Eye (tissue), 1 donor: ENCODE measurements around the gene HHIPL1.

ENCODE experiments used
- DNase-seq: peaks from one replicate; pipeline ENCODE4 v3.0.0-alpha.2; 2015

HHIPL1 gene

GRCh38 chr14:99718031-99718810 is 73.3 kb downstream of the HHIPL1 start:
- DNase-seq, result peak; percentile 72

GRCh38 chr14:99718811-99719192 is 73.9 kb downstream of the HHIPL1 start:
- no peak for DNase-seq

- DNase-seq, result no peak
Measured at GRCh38 chr14:99720941-99721791, 76.2 kb downstream of the HHIPL1 start.

GRCh38 chr14:99721792-99722516 is 77.0 kb downstream of the HHIPL1 start:
- DNase-seq, result no peak

GRCh38 chr14:99722741-99723140 is 77.8 kb downstream of the HHIPL1 start:
- no peak for DNase-seq

- DNase-seq, result no peak
Measured at GRCh38 chr14:99724196-99724891, 79.4 kb downstream of the HHIPL1 start.

- DNase-seq, result no peak
Measured at GRCh38 chr14:99724939-99725773, 80.2 kb downstream of the HHIPL1 start.

- no peak for DNase-seq
Measured at GRCh38 chr14:99725774-99726537, 81.0 kb downstream of the HHIPL1 start.

DNA sequence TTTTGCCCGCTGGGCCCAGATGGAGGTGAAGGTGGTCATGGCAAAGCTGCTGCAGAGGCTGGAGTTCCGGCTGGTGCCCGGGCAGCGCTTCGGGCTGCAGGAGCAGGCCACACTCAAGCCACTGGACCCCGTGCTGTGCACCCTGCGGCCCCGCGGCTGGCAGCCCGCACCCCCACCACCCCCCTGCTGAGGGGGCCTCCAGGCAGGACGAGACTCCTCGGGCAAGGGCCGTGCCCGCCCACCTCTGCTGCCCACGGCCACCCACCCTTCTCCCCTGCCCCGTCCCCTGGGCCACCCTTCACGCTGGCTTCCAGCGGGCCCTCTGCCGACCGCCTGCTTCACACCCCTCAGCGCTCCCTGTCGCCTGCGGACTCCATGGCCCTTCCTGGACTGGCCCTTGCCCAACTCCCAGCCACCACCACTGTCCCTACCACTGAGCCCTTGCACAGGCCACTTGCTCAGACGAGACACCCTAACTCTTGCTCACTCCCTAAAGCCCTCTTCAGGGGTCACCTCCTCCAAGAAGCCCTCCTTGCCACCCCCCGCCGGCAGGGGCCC is 81.7 kb downstream of the HHIPL1 start:
- no peak for DNase-seq

DNA sequence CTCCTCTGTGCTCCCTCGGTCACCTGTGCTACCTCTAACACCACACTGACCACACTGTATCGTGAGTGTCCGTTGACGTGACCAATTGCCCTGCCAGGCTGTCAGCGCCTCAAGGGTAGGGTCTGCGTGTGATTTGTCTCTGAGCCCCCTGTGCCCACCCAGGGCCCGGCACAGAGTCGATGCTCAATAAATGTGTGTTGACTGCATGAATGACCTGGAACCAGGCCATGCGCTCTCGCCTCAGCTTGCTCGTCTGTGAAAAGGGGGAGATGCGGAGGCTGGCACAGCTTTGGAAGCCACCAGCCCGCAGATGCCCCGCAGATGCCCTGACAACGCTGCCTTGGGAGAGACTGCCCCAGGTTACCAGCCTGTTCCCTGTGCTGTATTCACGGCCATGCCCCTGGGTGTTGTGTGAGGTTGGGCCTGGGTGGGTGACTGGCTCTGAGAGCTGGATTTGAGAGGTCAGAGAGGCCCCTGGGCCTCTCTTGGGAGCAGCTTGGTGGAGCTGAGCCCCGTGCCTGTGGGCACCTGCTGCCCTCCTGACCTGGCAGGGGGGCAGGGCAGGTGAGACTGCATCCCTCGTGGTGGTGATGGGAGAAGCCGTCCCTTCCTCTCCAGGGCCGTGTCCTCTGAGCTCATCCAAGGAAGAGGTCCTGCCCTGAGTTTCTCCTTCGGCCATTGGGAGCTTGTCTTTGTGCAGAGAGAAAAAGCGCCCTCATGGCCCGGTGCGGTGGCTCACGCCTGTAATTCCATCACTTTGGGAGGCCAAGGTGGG is 82.4 kb downstream of the HHIPL1 start:
- no peak for DNase-seq

DNA sequence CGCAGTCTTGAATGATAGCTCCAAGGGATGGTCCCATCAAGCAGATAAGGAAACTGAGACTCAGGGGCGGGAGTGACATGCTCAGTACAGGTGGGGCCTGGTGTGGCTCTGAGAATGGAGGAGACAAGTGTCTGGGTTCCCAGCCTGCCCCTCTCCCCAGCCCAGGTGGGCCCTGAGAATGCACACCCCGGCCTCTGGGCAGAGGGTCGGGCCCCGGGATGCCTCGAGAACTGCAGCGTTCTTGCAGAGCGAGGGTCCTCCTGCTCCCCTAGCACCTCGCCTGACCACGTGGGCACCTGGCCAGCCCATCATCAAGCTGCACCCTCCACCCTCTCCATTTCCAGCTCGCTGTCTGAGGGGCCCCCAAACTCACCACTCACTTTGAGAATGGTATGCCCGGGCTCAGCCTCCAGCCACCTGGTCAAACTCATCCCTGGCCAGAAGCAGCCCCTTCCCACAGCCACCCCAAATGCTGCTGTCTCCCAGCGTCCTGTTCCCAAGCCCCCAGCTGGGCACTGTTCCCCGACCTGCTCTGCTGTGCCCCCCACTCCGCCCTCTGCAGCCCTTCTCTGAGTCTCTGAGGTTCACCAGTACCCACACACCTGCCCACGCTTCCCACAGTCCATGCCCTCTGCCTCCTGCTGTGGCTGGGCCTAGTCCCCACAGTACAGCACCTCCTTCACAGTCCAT is 83.4 kb downstream of the HHIPL1 start:
- no peak for DNase-seq

DNA sequence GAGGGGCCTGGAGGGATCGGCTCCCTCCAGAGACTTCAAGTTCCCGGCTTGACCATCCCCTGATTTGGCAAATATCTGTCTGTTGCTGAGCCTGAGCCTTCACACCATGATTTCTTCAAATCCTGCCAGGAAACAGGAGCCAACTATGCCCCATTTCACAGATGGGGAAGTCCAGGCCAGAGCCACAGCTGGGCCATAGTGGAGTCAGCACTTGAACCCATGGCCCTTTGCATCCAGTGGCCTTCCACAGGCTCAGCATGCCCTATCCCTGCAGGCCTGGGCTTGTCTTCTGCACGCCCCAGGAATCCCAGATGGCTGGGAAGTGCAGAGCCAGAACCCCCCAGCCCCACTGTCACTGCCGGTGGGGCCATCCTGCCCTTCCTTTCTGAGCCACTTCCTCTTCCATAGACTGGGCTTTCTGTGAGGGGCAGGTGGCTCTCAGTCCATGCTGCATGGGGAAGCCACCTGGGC is 84.1 kb downstream of the HHIPL1 start:
- no peak for DNase-seq
